OCI-LY3 (cell line): ENCODE results near the gene PGGHG.

Experiments
- H2AFZ ChIP-seq: fragments of 200-600, 300-600 bp; shearing (Covaris generic); 2 replicates; pipeline ENCODE4 v1.6.0; 2014; ENCODE audit warnings: antibody characterized with exemption, low read depth, low read length
- H3K27ac ChIP-seq: fragments of 200-600, 300-600 bp; sonication (generic); 2 replicates; pipeline ENCODE4 v1.5.1; 2014; ENCODE audit warnings: mild to moderate bottlenecking, low read length, moderate library complexity, mixed read lengths
- H3K27me3 ChIP-seq: fragments of 200-600, 300-600 bp; sonication (generic); 2 replicates; pipeline ENCODE4 v1.6.1; 2014; ENCODE audit warnings: low read depth, low read length, mixed read lengths
- H3K36me3 ChIP-seq: fragments of 200-600, 300-600 bp; sonication (generic); replicated peaks from 2 replicates; pipeline ENCODE3; 2014; ENCODE audit warnings: low read depth, low read length, mixed read lengths
- H3K4me1 ChIP-seq: fragments of 300-600, 200-600 bp; sonication (generic); 2 replicates; pipeline ENCODE4 v1.6.1; 2014; ENCODE audit warnings: low read length, mixed read lengths
- H3K4me2 ChIP-seq: fragments of 200-600, 300-600 bp; sonication (generic); 2 replicates; pipeline ENCODE4 v1.6.1; 2014; ENCODE audit warnings: low read length, mixed read lengths
- H3K4me3 ChIP-seq: fragments of 300-600, 200-600 bp; sonication (generic); 2 replicates; pipeline ENCODE4 v1.5.1; 2014; ENCODE audit warnings: antibody characterized with exemption, mild to moderate bottlenecking, low read length, moderate library complexity
- H3K79me2 ChIP-seq: fragments of 300-600, 200-600 bp; shearing (Covaris generic); 2 replicates; pipeline ENCODE4 v1.6.1; 2014; ENCODE audit warnings: mild to moderate bottlenecking, low read length, mixed read lengths
- H3K9ac ChIP-seq: fragments of 300-600, 200-600 bp; shearing (Covaris generic); 2 replicates; pipeline ENCODE4 v1.6.0; 2014; ENCODE audit warnings: mild to moderate bottlenecking, low read length, moderate library complexity
- H3K9me3 ChIP-seq: fragments of 200-600, 300-600 bp; shearing (Covaris generic); 2 replicates; pipeline ENCODE4 v1.6.1; 2014; ENCODE audit warnings: low read length, mixed read lengths; ENCODE audit not compliant: insufficient read depth
- H4K20me1 ChIP-seq: fragments of 200-600, 300-600 bp; sonication (generic); 2 replicates; pipeline ENCODE4 v1.6.1; 2016; ENCODE audit warnings: low read length, mixed read lengths; ENCODE audit not compliant: insufficient read depth
- EZH2phosphoT487 ChIP-seq: fragments of 200-600 bp; shearing (Covaris generic); IDR thresholded peaks from 2 replicates; pipeline ENCODE4 v1.6.1; 2018; ENCODE audit warnings: antibody characterized with exemption, mixed run types, low read depth
- TF ChIP-seq, protein P1 (sequence below): fragments of 200-600, 300-600 bp; sonication (generic); IDR thresholded peaks from 2 replicates; pipeline ENCODE4 v1.5.1; 2014; ENCODE audit warnings: antibody characterized with exemption, low read length, low read depth

PGGHG gene

DNA sequence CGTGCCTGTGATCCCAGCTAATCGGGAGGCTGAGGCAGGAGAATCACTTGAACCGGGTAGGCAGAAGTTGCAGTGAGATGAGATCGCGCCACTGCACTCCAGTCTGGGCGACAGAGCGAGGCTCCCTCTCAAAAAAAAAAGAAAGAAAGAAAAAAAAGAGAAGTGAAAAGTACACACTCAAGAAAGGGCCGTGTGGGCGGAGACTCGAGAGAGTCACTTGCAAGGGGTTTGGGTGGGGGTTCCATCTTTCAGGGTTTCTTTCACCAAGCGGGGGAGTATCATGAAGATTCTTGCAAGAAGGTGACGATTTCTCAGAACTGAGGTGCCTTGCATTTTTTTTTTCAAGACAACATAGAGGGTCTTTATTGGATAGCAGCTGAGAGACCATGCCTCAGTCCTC lies 14.4 kb downstream of the PGGHG start:
- Histone ChIP-seq H4K20me1 (no peaks in the 10 kb centered on the region), H3K4me3 (peak overlapping the region; percentile 47), H3K9me3 (no peaks in the 10 kb centered on the region), H3K27ac (no peak overlapping the region), H3K79me2 (no peaks in the 10 kb centered on the region), H3K27me3 (peaks cover 5% of the 10 kb centered on the region; the same call in 1 of the 2 replicates), H3K36me3 (no peaks in the 10 kb centered on the region), H3K4me1 (peaks cover 25% of the 10 kb centered on the region), H2AFZ (no peak overlapping the region), H3K9ac (peak overlapping the region; percentile 5; the same call in 1 of the 2 replicates), H3K4me2 (peak overlapping the region; percentile 75)
- no peak for TF ChIP-seq EZH2phosphoT487
- TF ChIP-seq, protein P1, sequence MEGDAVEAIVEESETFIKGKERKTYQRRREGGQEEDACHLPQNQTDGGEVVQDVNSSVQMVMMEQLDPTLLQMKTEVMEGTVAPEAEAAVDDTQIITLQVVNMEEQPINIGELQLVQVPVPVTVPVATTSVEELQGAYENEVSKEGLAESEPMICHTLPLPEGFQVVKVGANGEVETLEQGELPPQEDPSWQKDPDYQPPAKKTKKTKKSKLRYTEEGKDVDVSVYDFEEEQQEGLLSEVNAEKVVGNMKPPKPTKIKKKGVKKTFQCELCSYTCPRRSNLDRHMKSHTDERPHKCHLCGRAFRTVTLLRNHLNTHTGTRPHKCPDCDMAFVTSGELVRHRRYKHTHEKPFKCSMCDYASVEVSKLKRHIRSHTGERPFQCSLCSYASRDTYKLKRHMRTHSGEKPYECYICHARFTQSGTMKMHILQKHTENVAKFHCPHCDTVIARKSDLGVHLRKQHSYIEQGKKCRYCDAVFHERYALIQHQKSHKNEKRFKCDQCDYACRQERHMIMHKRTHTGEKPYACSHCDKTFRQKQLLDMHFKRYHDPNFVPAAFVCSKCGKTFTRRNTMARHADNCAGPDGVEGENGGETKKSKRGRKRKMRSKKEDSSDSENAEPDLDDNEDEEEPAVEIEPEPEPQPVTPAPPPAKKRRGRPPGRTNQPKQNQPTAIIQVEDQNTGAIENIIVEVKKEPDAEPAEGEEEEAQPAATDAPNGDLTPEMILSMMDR, result no peak

DNA sequence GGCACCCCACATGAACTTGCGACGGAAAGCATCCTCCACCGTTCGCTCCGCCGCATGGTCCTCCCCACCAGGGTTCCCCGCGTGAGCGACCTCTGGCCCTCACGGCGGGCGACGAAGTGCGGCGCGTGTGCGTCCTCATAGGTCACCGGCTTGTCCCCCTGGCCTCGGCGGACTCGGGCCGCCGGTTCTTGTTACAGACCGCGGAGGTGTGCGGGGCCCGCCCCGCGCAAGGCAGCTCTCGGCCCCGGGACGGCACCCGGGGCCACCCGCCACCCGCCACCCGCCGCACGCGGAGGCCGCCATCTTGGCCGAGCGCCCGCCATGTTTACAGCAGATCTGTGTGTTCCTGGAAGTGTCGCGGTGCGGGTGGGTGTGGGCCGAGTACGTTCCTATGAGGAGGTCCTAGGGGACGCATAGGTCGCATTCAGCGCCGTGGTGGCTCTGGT lies 15.2 kb downstream of the PGGHG start:
- no peak overlapping the region for H2AFZ ChIP-seq
- no peak for TF ChIP-seq EZH2phosphoT487
- TF ChIP-seq, protein P1, result no peak
- H3K4me2 ChIP-seq, result 0 out of 2 replicates have a peak overlapping the region, but pooled peaks have one; percentile 75
- no peak overlapping the region for H3K27ac ChIP-seq
- H3K27me3 ChIP-seq, result peaks cover 5% of the 10 kb centered on the region; the same call in 1 of the 2 replicates
- no peaks in the 10 kb centered on the region for H3K36me3 ChIP-seq
- no peaks in the 10 kb centered on the region for H4K20me1 ChIP-seq
- H3K4me3 ChIP-seq, result no peak overlapping the region
- H3K9ac ChIP-seq, result no peak overlapping the region
- H3K9me3 ChIP-seq, result no peaks in the 10 kb centered on the region
- no peaks in the 10 kb centered on the region for H3K79me2 ChIP-seq
- peaks cover 27% of the 10 kb centered on the region for H3K4me1 ChIP-seq

DNA sequence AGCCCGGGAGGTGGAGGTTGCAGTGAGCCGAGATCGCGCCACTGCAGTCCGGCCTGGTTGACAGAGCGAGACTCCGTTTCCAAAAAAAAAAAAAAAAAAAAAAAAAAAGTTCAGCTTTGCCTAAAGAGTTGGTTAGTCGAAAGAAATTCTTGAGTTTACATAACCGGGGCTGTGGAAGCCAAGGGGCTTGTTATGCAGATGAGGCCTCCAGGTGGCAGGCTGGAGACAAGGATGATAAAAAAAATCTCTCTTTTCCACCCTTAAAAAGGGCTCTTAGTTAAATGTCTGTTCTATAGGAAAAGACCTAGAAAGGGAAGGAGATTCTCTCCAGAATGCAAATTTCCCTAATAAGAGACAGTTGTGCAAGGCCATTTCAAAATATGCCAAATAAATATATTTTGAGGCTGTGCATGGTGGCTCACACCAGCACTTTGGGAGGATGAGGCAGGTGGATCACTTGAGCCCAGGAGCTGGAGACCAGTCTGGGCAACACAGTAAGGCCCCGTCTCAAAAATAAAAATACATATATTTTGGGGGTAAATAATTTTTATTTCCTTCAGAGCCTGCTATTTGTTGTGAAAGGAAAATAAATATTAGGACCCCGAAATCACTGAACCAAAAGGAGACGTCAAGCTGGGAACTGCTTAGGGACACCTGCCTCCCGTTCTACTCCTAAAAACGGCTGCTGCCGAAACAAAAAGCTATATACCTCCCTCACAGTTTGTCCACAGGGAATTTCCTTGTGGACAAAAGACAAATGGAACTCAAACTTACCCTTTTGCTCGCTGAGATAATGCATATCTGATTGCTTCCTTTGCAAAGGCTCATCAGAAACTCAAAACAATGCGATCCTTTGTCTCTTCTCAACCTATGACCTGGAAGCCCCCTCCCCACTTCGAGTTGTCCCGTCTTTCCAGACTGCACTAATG lies 16.3 kb downstream of the PGGHG start:
- Histone ChIP-seq H3K27ac (no peak overlapping the region), H3K4me3 (no peak overlapping the region), H3K9me3 (no peaks in the 10 kb centered on the region), H4K20me1 (no peaks in the 10 kb centered on the region), H3K4me1 (peaks cover 30% of the 10 kb centered on the region), H2AFZ (no peak overlapping the region), H3K4me2 (no peak overlapping the region), H3K27me3 (peaks cover 8% of the 10 kb centered on the region; the same call in 1 of the 2 replicates), H3K36me3 (no peaks in the 10 kb centered on the region), H3K79me2 (no peaks in the 10 kb centered on the region), H3K9ac (no peak overlapping the region)
- TF ChIP-seq, protein P1, result peak; percentile 66
- TF ChIP-seq EZH2phosphoT487, result no peak

- TF ChIP-seq, protein P1, result no peak
- no peak for TF ChIP-seq EZH2phosphoT487
- Histone ChIP-seq H2AFZ (no peak overlapping the region), H3K27me3 (peaks cover 4% of the 10 kb centered on the region; the same call in 1 of the 2 replicates), H3K4me3 (no peak overlapping the region), H3K4me1 (peaks cover 30% of the 10 kb centered on the region), H3K4me2 (no peak overlapping the region), H4K20me1 (no peaks in the 10 kb centered on the region), H3K9ac (no peak overlapping the region), H3K9me3 (no peaks in the 10 kb centered on the region), H3K79me2 (no peaks in the 10 kb centered on the region), H3K27ac (no peak overlapping the region), H3K36me3 (no peaks in the 10 kb centered on the region)
Observed at GRCh38 chr11:305844-306211, 16.9 kb downstream of the PGGHG start.
